GM19328 (cell line): ENCODE measurements around the gene LILRA1.
"Not testable (repeated sequence)": the region's sequence is repeated elsewhere in the genome, so short reads cannot be mapped to it uniquely, and the experiment has no call there.

Source experiments
- ATAC-seq: cut with Tn5 transposase; IDR thresholded peaks from one replicate; pipeline ENCODE4 v1.9.1; 2021; ENCODE audit warnings: mild to moderate bottlenecking, moderate library complexity; ENCODE audit not compliant: unreplicated experiment

LILRA1 gene

GRCh38 chr19:54576411-54576976 lies 16.9 kb upstream of the LILRA1 start:
- ATAC-seq, result no peak

- no peak for ATAC-seq
These were observed 16.1 kb upstream of the LILRA1 start for GRCh38 chr19:54577334-54577733.

- ATAC-seq, result not testable (repeated sequence)
These were observed 15.2 kb upstream of the LILRA1 start for GRCh38 chr19:54578268-54578667.

DNA sequence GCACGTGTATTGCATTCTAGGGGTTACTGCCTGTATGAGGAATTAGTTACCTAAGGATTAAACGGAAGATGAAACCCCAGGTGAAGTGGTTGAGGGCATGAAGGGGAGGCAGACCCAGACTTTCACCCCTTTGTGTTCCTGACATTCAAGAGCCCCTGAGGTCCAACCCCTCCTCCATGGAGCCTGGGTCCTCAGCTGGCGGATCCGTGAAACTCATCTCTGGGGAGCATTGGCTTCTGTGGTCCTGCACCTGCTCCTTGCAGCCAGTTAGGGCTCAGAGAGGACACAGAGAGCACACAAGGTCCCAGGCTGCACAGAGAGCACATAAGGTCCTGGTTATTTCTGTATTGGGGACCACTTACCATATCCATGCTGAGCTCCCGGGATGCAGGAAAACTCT lies 7.0 kb upstream of the LILRA1 start:
- ATAC-seq, result no peak

GRCh38 chr19:54587026-54587425 lies 6.4 kb upstream of the LILRA1 start:
- no peak for ATAC-seq

- ATAC-seq, result not testable (repeated sequence)
These were observed 647 bp downstream of the LILRA1 start for GRCh38 chr19:54593931-54594626.

- no peak for ATAC-seq
These were observed 1.3 kb downstream of the LILRA1 start for GRCh38 chr19:54594737-54595136.

GRCh38 chr19:54595680-54596436 lies 2.4 kb downstream of the LILRA1 start:
- not testable (repeated sequence) for ATAC-seq

DNA sequence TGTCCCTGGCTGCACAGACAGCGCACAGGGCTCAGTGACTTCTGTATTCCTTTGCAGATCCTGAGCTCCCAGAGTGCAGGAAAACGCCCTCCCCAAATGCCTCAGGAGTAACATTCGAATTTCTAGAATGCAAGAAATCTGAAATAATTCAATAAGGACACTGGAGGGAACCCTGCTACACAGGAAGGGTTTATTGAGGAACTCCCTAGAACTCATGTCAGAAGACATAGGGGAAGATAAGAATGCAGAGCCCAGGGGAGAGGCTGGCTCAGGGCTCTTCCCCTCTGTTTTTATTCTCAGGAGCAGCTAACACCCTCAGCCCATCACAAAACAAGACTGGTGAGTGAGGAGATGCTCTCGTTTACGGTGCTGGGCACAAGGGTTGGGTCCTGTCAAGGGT lies 6.8 kb downstream of the LILRA1 start:
- ATAC-seq, result no peak

DNA sequence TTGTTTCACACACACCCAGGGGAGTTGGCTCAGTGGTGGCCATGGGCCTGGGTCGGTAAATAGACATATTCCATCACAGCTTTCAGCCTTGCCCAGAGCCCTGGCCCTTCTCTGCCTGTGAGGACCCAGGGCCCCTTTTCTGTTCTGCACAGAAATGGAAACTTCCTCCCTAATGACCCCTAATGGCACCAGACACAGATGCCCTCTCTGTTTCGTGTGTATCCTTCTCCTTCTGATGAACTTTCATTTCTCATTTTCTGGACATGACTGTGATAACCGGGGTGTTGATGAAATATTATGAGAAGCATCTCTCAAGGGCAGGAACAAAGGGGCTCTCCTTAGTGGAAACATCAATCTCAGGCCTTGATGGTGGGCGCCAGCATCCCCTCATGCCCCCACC lies 12.8 kb downstream of the LILRA1 start:
- ATAC-seq, result no peak

DNA sequence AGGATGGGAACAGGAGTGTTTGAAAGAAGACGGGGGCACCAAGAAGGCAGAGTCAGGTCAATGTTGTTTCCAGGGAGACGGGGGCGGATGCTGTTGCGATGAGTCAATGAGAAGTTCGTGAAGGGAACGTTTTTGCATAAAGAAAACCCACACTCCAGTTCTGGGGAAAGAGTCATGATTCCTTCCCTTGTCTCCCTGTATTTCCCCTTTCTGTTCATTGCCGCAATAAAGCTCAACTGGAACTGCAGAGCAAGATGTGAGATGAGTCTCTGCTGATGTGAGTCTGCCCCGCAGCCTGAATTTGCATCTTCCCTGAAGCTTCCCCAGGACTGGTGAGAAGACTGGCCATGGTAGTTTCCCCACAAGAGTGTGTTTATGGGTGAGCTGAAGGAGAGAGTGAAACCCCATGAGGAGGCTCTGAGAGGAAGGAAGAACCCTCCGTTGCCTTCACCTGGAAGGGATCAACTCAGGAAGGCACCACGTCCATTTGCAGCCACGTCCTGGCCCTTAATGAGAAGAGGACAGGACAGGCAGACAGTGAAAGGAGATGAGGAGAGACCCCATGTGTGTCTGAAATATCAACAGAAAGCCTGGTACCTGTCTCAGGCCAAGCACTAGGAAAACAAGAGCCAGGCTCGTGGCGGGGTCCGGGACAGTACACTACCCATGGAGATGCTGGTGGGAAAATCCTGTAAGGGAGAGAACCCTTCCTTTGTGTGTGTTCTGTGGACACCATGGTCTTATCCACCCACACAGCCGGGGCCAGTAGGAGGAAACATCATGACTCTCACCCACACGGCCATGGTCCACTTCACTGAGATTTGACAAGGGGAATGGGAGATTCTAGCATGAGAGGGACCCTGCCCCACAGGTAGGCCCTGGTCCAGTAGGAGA lies 13.7 kb downstream of the LILRA1 start:
- no peak for ATAC-seq

GRCh38 chr19:54607785-54608150 lies 14.3 kb downstream of the LILRA1 start:
- ATAC-seq, result no peak

GRCh38 chr19:54608205-54608604 lies 14.8 kb downstream of the LILRA1 start:
- ATAC-seq, result no peak

DNA sequence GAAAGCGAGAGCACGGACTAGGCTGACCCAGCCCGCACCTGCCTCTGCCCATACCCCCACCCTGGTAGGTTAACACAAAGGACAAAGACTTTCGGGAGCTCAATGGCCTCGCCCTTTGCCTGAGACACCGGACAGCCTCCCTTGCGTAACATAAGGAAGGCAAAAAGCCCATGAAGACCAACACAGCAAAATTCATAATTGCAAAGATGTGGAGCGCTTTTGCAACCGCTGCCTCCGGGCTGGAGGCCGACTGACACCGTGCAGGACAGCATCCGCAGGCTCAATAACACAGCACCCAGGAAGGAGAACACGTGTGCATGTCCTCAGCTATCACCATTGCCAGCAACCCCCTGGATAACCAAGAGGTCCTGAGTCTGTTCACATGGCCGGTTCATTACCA lies 15.4 kb downstream of the LILRA1 start:
- no peak for ATAC-seq

DNA sequence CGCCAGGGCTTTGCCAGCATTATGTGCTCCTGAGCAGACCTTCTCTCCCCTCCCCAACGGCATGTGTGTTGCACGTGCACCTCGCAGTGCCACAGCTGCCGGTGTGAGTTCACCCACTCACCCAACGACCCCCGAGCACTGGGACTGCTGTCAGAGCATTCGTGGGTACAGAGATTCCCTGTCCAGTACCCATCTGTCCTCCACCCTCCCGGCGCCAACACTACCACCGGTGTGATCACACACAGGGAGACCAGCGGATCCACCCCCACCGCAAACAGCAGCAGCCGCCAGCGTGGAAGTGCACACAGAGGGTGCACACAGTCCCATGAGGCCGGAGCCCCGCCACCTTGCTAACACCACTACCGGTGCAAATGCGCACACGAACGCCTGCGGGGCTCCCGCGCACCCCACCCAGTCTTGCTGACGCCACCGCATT lies 15.9 kb downstream of the LILRA1 start:
- no peak for ATAC-seq

GRCh38 chr19:54612428-54612827 lies 19.0 kb downstream of the LILRA1 start:
- ATAC-seq, result no peak

DNA sequence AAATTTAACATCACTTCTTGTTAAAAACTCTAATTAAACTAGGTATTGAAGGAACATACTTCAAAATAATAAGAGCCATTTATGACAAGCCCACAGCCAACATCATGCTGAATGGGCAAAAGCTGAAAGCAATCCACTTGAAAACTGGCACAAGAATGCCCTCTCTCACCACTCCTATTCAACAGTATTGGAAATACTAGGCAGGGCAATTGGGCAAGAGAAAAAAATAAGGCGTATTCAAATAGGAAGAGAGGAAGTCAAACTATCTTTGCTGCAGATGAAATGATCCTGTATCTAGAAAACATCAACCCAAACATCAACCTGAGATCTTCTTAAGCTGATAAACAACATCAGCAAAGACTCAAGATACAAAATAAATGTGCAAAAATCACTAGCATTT lies 21.3 kb downstream of the LILRA1 start:
- ATAC-seq, result no peak

DNA sequence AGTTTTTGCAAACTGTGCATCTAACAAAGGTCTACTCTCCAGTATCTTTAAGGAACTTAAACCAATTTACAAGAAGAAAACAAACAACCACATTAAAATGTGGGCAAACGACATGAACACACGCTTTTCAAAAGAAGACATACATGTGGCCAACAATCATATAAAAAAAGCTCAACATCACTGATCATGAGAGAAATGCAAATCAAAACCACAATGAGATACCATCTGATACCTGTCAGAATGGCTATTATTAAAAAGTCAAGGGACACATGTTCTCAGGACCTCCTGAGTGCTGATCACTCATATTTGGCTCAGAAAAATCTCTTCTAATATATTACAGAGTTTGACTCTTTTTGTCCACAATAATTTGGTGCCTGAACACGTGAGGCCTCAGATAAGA lies 22.6 kb downstream of the LILRA1 start:
- no peak for ATAC-seq

DNA sequence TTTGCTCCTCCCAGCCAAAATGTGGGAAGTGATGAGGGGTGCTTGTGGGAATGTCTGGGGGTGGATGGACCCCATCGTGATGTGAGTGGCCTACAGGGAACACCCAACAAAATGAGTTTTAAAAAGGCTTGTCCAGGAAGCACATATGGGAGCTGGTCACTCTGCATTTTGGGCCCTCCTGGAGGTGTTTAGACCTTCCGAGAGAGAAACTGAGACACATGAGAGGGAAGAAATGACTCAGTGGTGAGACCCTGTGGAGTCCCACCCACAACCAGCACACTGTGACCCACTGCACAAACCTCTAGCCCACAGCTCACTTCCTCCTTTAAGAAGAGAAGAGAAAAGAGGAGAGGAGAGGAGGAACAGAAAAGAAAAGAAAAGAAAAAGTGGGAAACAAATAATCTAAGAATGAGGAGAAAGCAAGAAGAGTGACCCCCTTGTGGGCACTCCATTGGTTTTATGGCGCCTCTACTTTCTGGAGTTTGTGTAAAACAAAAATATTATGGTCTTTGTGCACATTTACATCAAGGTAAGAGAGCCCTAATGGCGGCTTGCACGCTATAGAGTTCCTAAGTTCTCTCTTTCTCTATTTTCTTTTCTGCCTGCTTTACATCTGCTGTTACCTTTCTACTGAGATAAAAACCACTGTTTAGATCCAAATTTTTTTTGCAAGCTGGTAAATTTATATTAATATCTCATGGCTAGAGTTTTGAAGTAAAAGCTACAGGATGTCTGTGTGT lies 23.6 kb downstream of the LILRA1 start:
- peak; percentile 65 for ATAC-seq

GRCh38 chr19:54620464-54620863 lies 27.0 kb downstream of the LILRA1 start:
- no peak for ATAC-seq
